GM04503 (cell line): ENCODE results near the gene HYAL1.

Experiments used
- DNase-seq: peaks from one replicate; pipeline ENCODE4 v3.0.0-alpha.2; 2012; ENCODE audit warnings: low read depth

Gene HYAL1

DNA sequence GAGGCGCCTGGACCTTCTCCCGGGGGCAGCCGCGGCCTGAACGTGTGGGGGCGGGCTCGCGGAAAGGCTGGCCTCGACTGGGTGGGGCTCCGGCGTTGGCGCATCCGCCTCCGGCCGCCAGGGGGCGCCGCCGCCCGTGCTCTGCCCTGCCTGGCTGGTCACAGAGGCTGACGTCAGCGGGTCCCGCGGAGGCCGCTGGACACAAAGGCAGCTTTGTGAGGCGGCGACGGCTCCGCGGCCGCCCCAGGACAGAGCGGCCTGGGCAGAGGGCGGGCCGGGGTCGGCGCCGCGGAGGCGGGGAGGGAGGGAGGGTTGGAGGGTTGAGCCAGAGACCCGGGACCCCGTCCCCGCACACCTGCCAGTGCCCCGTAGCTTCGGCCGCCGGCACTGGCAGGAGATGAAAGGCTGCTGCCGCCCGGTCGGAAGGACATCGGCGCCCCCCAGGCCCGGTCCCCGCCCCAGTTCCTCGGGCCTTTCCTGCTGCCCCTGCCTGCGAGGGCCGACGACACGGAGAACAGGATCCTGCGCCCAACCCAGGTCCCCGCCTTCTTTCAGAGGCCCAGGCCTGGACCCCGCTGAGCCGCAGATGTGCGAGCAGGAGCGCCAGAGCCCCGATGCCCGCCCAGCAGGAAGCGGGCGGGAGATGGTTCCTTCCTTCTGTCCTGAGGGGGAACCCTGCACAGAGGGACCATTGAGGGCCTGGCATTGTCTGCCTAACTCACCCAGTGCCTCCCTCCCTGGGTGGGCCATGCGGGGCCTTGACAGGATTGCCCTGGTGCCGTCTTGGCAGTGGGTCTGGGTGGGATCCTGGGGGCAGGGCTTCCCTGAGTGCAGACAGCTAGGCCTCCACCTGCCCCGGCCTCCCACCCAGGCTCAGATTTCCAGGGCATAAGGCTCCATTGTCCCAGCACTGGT, 43.1 kb downstream of the HYAL1 start:
- no peak for DNase-seq

DNA sequence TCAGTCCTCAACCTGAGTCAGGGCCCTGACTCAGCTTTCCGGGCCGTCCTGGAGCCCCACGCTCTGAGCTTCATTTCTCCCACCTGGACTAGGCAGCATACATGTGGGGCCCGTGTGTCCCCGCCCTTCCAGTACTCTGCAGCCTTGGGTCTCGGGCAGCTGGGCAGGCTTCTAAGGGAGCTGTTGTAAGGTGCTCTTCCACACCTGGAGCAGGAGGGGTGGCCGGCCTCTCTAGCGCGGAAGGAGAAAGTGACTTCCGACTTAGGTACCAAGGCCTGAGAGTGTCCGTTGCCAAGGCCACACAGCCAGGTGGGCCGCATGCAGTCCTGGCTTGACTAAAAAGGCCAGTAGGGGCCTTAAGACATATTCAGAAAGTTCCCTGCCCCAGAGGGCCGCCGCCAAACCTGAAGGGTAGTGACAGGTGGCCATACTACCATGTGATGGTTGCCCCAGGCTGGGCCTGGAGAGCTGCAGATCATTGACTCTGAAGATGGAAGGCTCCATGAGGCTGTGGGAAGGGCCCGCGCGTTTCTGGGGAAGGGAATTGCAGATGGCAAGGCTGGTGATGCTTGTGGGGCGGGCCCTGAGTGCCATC, 43.8 kb downstream of the HYAL1 start:
- DNase-seq, result no peak

DNA sequence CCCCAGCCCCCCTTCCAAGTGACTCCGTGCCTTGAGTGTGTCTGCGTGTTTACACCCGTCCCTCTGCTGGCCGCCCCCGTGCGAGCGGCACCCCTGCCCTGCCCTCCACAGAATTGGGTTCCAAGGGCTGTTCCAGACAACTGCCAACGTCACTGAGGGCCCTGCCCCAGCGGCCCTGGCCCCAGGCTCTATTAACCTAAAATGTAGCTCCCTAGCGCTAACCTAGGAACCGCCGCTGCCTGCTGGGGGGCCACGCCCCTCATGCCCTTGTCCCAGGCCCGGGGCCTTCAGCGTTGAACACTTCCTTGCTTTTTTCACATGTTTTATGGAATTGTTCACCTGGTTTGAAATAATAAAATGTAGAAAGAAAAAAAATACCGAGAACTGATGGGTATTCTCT, 44.4 kb downstream of the HYAL1 start:
- no peak for DNase-seq

DNA sequence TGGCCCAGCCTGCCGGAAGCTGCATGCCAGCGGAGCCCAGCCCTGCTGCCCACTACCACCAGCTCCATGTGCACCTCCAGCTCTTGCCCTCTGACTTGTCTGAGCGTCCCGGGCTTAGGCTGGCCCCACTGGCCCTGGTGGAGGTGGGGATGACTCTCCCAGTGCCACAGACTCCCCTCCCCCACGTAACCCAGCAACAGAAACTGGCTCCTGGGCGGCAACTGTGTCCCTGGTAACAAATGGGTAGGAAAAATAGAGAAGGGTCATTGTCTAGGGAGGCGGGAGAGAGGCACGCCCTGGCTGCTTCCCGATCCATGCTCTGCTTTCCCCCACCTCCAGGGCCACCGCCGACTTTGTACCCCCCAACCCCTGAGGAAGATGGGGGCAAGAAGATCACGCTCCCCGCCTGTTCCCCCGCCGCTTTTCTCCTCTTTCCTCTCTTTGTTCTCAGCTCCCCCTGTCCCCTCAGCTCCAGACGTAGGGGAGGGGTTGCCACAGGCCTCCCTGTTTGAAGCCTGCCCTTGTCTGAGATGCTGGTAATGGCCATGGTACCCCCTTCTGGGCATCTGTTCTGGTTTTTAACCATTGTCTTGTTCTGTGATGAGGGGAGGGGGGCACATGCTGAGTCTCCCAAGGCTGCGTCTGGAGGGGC, 45.2 kb downstream of the HYAL1 start:
- DNase-seq, result no peak

DNA sequence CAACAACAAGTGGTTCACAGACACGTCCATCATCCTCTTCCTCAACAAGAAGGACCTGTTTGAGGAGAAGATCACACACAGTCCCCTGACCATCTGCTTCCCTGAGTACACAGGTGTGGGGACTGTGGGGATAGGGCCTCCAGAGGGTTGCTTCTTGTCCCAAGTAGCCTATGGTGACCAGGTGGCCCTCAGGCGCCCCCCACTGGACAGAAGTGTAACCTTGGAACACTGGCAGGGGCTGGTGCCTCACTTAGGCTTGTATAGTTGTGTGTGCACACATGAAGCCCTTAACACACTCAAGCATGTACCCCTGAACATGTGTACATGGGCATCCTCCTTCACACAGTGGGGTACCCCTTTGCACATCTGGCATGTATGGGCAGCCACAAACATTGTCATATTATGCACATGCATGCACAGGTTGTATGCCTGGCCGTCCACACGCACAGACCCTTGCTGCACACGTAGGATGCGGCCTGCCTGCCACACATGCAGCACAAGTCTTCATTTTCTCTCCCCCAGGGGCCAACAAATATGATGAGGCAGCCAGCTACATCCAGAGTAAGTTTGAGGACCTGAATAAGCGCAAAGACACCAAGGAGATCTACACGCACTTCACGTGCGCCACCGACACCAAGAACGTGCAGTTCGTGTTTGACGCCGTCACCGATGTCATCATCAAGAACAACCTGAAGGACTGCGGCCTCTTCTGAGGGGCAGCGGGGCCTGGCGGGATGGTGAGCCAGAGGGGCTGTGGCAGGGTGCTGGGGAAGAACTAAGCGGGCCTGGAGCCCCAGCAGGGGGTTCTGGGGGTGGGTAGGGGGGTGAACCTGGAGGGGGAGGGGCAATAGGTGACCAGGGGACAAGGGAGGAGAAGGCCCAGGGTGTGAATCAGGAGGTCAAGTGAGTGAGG, 46.1 kb downstream of the HYAL1 start:
- DNase-seq, result no peak

DNA sequence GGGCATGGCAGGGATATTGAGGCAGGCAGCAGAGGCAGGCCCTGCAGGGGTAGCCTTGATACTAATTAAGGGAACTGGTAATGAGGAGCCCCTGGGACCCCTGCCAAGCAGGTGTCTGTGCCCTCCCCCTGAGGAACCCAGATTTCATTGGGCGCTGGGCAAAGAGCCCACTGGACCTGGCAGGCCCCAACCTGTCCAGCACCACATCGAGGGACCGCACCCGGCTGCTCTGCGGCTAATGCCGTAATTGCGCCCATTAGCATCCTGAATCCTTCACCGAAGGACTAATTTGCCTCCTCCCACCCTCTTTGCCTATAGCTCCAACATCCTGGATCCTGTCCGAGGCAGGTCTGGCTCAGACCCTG, 48.1 kb downstream of the HYAL1 start:
- no peak for DNase-seq

DNA sequence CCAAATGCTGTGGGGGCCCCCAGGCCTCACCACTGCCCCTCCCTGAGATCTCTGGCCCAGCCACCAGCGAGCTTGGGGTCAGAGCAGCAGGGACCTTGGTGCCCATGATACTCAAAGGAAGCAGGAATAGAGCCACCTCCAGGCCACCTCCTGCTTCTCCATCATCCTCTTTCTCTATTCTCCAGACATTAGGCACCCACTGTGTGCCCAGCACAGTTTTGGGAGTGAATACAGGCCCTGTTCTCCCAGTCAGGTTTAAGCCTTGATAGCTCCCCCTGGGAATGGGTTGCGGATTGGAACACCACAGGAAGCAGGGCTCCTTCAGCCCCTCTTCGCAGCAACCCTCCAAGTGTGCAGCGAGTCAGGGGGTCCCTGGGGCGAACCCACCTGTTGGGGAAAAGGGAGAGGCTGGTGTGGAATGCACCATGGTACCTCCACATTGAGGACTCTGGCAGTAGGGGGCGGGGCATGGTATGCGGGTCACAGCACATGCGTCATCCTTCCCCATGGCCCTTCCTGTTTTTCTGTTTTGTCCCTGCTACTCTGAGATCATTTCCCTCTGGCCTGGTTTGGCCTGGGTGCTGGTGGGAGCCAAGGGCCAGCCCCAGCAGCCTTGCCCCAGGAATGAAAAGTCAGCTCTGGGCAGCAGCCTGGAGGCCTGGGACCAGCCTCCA, 48.7 kb downstream of the HYAL1 start:
- no peak for DNase-seq

DNA sequence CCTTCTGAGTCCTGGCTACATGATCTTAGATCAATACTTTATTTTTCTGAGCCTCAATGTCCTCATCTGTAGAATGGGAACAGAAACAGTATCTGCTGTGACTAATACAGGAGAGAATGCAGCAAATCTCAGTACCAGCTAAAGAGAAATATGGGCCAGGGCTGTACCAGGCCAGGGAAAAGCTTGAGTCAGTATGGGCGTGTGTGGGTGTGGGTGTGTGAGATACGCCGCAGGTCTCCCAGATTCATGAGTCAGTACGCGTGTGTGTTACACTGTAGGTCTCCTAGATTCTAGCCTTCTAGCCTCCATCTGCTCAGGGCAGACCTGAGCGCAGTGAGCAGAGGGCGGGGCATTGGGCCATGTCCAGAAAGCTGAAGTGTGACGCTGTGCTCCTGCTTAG, 52.2 kb downstream of the HYAL1 start:
- no peak for DNase-seq

DNA sequence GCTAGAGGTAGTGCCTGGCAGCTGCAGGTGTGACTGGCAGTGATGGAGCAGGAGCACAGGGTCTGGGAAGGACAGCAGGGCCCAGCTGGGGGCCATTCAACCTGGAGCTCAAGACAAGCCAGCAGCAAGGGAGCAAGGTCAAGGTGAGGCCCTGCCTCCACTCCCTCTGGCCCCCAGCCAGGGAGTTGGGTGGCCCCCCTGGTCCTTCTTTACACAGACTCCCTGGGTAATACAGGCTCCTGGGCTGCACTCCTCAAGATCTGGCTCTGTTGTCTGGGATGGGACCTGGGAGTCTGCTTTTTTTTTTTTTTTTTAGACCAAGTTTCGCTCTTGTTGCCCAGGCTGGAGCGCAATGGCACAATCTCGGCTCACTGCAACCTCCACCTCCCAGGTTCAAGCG, 52.9 kb downstream of the HYAL1 start:
- DNase-seq, result no peak
